Stimulated activated effector memory CD8-positive, alpha-beta T cell treated with anti-CD3 and anti-CD28 coated beads, Interleukin-12 subunit alpha, Interleukin-12 subunit beta, amount 100 ng/mL, for 72 hours (primary cell): ENCODE data around the gene ZNF692.
"Not testable (repeated sequence)": the region's sequence is repeated elsewhere in the genome, so short reads cannot be mapped to it uniquely, and the experiment has no call there.

Experiments used
- ATAC-seq: fragments of 150-1000 bp; cut with Tn5 transposase; 2 replicates; pipeline ENCODE4 v1.10.0; 2021
- DNase-seq, 2 donors: peaks; one replicate each; pipeline ENCODE4 v3.0.0; 2021 to 2022; ENCODE audit warnings: low spot score in 2 of 2
- H3K27ac Mint-ChIP-seq: one replicate; pipeline ENCODE4 v1.8.0; 2022; ENCODE audit warnings: mild to moderate bottlenecking, mixed read lengths
- H3K36me3 Mint-ChIP-seq: one replicate; pipeline ENCODE4 v1.8.0; 2022; ENCODE audit warnings: mild to moderate bottlenecking, mixed read lengths
- H3K4me1 Mint-ChIP-seq: one replicate; pipeline ENCODE4 v1.8.0; 2022; ENCODE audit warnings: mixed read lengths
- H3K4me3 Mint-ChIP-seq: one replicate; pipeline ENCODE4 v1.8.0; 2022; ENCODE audit warnings: mild to moderate bottlenecking, mixed read lengths
- H3K9me3 Mint-ChIP-seq: one replicate; pipeline ENCODE4 v1.8.0; 2022; ENCODE audit warnings: mixed read lengths

The ZNF692 gene

GRCh38 chr1:248889914-248890243 is 31.0 kb upstream of the ZNF692 start:
- H3K4me3 Mint-ChIP-seq, H3K9me3 Mint-ChIP-seq, ATAC-seq, H3K4me1 Mint-ChIP-seq, H3K36me3 Mint-ChIP-seq, H3K27ac Mint-ChIP-seq: not testable (repeated sequence)
- peak in 1 of 2 donors; percentile 3 for DNase-seq

- Mint-ChIP-seq H3K27ac (no peak overlapping the region), H3K4me1 (peaks cover 9% of the 10 kb centered on the region), H3K36me3 (no peaks in the 10 kb centered on the region), H3K4me3 (no peak overlapping the region), H3K9me3 (no peaks in the 10 kb centered on the region)
- DNase-seq, result peak in 1 of 2 donors; percentile 8
- no peak for ATAC-seq
Measured at GRCh38 chr1:248886237-248886895, 27.5 kb upstream of the ZNF692 start.

- no peak overlapping the region for H3K4me3 Mint-ChIP-seq
- H3K9me3 Mint-ChIP-seq, result no peaks in the 10 kb centered on the region
- ATAC-seq (no peak), DNase-seq (no peak)
- H3K4me1 Mint-ChIP-seq, result peaks cover 5% of the 10 kb centered on the region
- H3K36me3 Mint-ChIP-seq, result no peaks in the 10 kb centered on the region
- no peak overlapping the region for H3K27ac Mint-ChIP-seq
Measured at GRCh38 chr1:248885646-248886045, 26.8 kb upstream of the ZNF692 start.

- ATAC-seq, result no peak
- Mint-ChIP-seq H3K9me3 (no peaks in the 10 kb centered on the region), H3K36me3 (no peaks in the 10 kb centered on the region), H3K4me3 (no peak overlapping the region), H3K27ac (no peak overlapping the region), H3K4me1 (no peaks in the 10 kb centered on the region)
- DNase-seq, result peak in 1 of 2 donors; percentile 6
Measured at GRCh38 chr1:248884632-248885295, 25.9 kb upstream of the ZNF692 start.

DNA sequence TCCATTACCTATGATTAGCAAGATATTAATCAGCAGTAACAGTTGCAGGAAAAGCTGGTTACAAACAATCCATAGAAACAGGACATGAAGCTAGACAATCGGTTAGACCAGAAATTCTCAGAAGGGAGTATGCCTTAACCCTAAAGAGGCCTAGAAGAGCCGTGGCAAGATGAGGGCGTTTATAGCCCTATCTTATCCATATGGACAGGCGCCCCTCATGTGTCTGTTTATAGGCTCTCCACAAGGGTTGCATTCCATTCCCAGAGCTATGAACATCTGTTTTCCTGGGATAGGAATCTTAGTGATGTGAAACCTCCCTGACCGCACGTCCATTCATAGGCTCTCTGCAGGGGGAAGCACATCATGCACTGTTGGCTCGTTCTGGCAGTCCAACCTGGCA is 23.5 kb upstream of the ZNF692 start:
- not testable (repeated sequence) for ATAC-seq, H3K4me1 Mint-ChIP-seq, H3K4me3 Mint-ChIP-seq, H3K36me3 Mint-ChIP-seq, H3K9me3 Mint-ChIP-seq, H3K27ac Mint-ChIP-seq
- peak in 1 of 2 donors; percentile 25 for DNase-seq

DNA sequence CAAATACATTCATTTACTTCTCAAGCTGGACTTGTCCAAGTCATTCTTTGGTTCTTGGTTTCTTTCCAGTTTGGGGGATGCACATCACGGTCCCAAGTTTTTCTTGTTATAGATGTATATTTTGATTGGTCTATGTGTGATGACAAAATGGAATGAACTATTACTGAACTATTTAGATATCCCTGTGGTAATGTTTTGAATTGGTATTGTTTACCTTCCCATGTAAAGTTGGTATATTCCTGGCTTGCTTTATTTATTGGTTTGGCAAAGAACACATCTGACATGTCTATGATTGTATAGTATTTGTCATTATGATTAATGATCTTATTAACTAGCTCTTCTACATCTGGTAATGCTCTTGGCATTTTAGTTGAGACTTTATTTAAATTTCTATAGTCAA is 22.4 kb upstream of the ZNF692 start:
- Mint-ChIP-seq H3K4me3 (no peak overlapping the region), H3K36me3 (no peaks in the 10 kb centered on the region), H3K4me1 (peaks cover 6% of the 10 kb centered on the region), H3K27ac (no peak overlapping the region), H3K9me3 (no peaks in the 10 kb centered on the region)
- ATAC-seq (no peak), DNase-seq (no peak)

DNA sequence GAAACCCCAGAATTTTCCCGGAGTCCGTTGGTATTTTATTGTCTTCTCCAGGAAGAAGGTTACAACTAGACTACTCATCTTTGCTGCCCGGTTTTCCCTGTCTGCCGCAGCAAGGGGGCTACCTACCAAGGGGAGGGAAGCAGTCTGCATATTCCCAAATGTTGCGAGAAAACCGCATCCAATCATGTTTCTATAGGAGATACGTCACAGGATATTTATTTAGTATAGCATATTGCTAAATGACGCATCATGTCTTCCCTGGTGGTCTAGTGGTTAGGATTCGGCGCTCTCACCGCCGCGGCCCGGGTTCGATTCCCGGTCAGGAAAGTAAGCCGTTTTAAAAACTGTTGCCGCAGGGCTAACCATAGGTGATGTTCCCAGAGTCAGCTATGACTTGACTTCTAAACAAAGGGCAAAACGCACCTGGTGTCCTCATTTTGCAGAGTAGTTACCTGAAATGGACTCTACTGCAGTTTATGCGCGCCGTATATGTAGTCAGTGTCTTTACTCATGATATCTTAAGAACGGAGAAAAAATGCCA is 15.2 kb upstream of the ZNF692 start:
- peak; percentile 81 to 94 for DNase-seq
- no peaks in the 10 kb centered on the region for H3K9me3 Mint-ChIP-seq
- H3K4me3 Mint-ChIP-seq, result peak overlapping the region; percentile 84
- peak overlapping the region; percentile 100 for H3K27ac Mint-ChIP-seq
- peaks cover 29% of the 10 kb centered on the region for H3K36me3 Mint-ChIP-seq
- peak; percentile 77 for ATAC-seq
- peaks cover 25% of the 10 kb centered on the region for H3K4me1 Mint-ChIP-seq

GRCh38 chr1:248873409-248873992 is 14.6 kb upstream of the ZNF692 start:
- Mint-ChIP-seq H3K36me3 (peaks cover 29% of the 10 kb centered on the region), H3K9me3 (no peaks in the 10 kb centered on the region), H3K4me1 (peaks cover 25% of the 10 kb centered on the region), H3K27ac (peak overlapping the region; percentile 100), H3K4me3 (peak overlapping the region; percentile 84)
- DNase-seq, result peak; percentile 98 to 99
- peak; percentile 93 for ATAC-seq

DNA sequence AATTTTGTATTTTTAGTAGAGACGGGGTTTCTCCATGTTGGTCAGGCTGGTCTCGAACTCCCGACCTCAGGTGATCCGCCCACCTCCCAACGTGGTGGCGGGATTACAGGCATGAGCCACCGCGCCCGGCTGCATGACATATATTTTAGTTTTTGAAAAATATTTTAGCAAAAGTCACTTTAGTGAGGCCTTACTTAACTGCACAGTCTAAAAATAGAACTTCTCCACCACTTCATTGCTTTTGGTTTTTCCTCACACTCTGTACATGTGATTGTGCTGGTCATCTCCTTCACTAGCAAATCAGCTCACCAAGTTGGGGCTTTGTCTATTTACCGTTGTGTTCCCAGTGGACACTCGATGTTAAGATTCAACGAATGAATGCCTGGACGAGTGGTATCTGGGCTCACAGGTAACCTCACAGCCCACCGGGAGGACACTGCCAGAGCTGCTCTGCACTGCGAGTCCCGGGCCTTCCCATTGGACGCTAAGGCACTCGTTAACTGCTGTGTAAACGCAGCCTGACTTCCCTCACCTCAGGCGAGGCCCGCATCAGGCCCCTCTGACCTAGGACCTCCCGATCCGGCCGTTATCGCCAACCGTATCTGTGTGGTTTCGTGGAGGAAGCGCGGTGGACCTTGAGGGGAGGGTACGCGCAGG is 14.0 kb upstream of the ZNF692 start:
- no peaks in the 10 kb centered on the region for H3K9me3 Mint-ChIP-seq
- H3K4me1 Mint-ChIP-seq, result peaks cover 25% of the 10 kb centered on the region
- peak overlapping the region; percentile 84 for H3K4me3 Mint-ChIP-seq
- peak overlapping the region; percentile 100 for H3K27ac Mint-ChIP-seq
- peak; percentile 60 for ATAC-seq
- DNase-seq, result peak; percentile 30 to 79
- peaks cover 29% of the 10 kb centered on the region for H3K36me3 Mint-ChIP-seq

GRCh38 chr1:248871837-248872401 is 13.0 kb upstream of the ZNF692 start:
- H3K9me3 Mint-ChIP-seq, result no peaks in the 10 kb centered on the region
- DNase-seq (no peak), ATAC-seq (no peak)
- H3K27ac Mint-ChIP-seq, result no peak overlapping the region
- H3K4me1 Mint-ChIP-seq, result peaks cover 24% of the 10 kb centered on the region
- H3K36me3 Mint-ChIP-seq, result peaks cover 29% of the 10 kb centered on the region
- peak overlapping the region; percentile 84 for H3K4me3 Mint-ChIP-seq

- Mint-ChIP-seq H3K4me1 (peaks cover 36% of the 10 kb centered on the region), H3K27ac (peak overlapping the region; percentile 84), H3K9me3 (no peaks in the 10 kb centered on the region), H3K4me3 (peak overlapping the region; percentile 87), H3K36me3 (peaks cover 16% of the 10 kb centered on the region)
- DNase-seq, result peak; percentile 64 to 87
- ATAC-seq, result peak; percentile 76
Measured at GRCh38 chr1:248862998-248863881, 4.4 kb upstream of the ZNF692 start.

- Mint-ChIP-seq H3K27ac (peak overlapping the region; percentile 84), H3K4me1 (peaks cover 42% of the 10 kb centered on the region), H3K4me3 (peak overlapping the region; percentile 87), H3K9me3 (no peaks in the 10 kb centered on the region), H3K36me3 (peaks cover 22% of the 10 kb centered on the region)
- ATAC-seq, result peak; percentile 39
- no peak for DNase-seq
Measured at GRCh38 chr1:248862695-248862997, 3.8 kb upstream of the ZNF692 start.

DNA sequence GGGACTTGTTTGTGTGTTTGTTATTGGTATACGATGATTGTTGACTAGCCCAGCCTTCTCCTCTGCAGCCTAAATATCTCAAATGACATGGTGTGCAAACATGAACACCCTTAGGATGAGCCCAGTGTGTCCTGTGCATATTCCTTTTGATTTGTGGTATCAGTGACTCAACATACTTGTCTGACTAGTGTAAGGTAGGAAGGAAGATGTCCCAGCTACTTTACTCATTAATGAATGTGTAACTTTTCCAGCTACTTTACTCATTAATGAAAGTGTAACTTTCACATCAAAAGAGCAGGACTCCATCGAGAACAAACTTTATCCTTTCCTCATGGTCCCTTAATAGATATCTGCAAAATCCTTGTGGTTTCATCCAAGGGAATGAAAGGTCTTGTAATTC is 2.7 kb upstream of the ZNF692 start:
- H3K4me1 Mint-ChIP-seq, result peaks cover 45% of the 10 kb centered on the region

GRCh38 chr1:248860007-248860406 is 1.1 kb upstream of the ZNF692 start:
- H3K4me1 Mint-ChIP-seq, result peaks cover 45% of the 10 kb centered on the region

More for the DNA sequence above, 2.7 kb upstream of the ZNF692 start:
- H3K9me3 Mint-ChIP-seq, result no peaks in the 10 kb centered on the region
- H3K36me3 Mint-ChIP-seq, result peaks cover 24% of the 10 kb centered on the region
- no peak for DNase-seq
- H3K27ac Mint-ChIP-seq, result no peak overlapping the region
- no peak overlapping the region for H3K4me3 Mint-ChIP-seq
- no peak for ATAC-seq

More at GRCh38 chr1:248860007-248860406, 1.1 kb upstream of the ZNF692 start:
- DNase-seq (no peak), ATAC-seq (no peak)
- Mint-ChIP-seq H3K27ac (peak overlapping the region; percentile 94), H3K4me3 (peak overlapping the region; percentile 76), H3K9me3 (no peaks in the 10 kb centered on the region), H3K36me3 (peaks cover 24% of the 10 kb centered on the region)
